Adrenal gland (tissue), 12 donors: ENCODE data around the gene AGBL4. TPM values are rescaled to one million over a fixed set of nuclear protein-coding genes. Genes with fewer than 3 reads are reported as not detected.

Source experiments
- DNase-seq, 7 donors: peaks; one replicate each; pipeline ENCODE4 v3.0.0-alpha.2; 2019 to 2020
- H3K27ac ChIP-seq, 5 donors: fragments of 200-600 bp; sonication (generic) in 4 of 5; 1 replicate in 3 of 5; 2 replicates in 2 of 5; pipeline versions ENCODE4 v1.5.1 to v1.8.0; 2016 to 2020; ENCODE audit warnings: mild to moderate bottlenecking in 1 of 5
- H3K27me3 ChIP-seq: fragments of 200-600 bp; 2 replicates; pipeline ENCODE4 v1.8.0; 2021
- H3K36me3 ChIP-seq, 2 donors: fragments of 200-600 bp; replicated peaks in 1 of 2; 1 replicate in 1 of 2; 2 replicates in 1 of 2; pipeline versions ENCODE4 v1.5.1 to v1.8.0; 2018 to 2022
- H3K4me1 ChIP-seq, 2 donors: fragments of 200-600 bp; replicated peaks in 1 of 2; 1 replicate in 1 of 2; 2 replicates in 1 of 2; pipeline versions ENCODE4 v1.5.1 to v1.8.0; 2018 to 2021
- H3K4me3 ChIP-seq, 4 donors: fragments of 200-600 bp; sonication (generic) in 3 of 4; one replicate each; pipeline ENCODE4 v1.5.1; 2016 to 2018
- H3K9me3 ChIP-seq, 3 donors: fragments of 200-600 bp; sonication (generic) in 1 of 3; replicated peaks in 1 of 3; 1 replicate in 2 of 3; 2 replicates in 1 of 3; pipeline versions ENCODE4 v1.5.1 to v1.8.0; 2016 to 2021
- POLR2A ChIP-seq, 2 donors: fragments of 450-650 bp; IDR thresholded peaks; one replicate each; pipeline ENCODE4 v1.6.1; 2017; ENCODE audit warnings: antibody characterized with exemption in 2 of 2, mild to moderate bottlenecking in 2 of 2, moderate library complexity in 1 of 2
- WGBS, 4 donors: extraction: QIAGEN DNeasy Blood & Tissue Kit in 2 of 4; methylation state at CpG; one replicate each; pipeline versions ENCODE4 v1.1.5 to v1.1.7; 2013 to 2017; 5-methylcytosine and 5-hydroxymethylcytosine counted together
- intact Hi-C, 2 donors: fragments of 100-400 bp; cut with DNase I; formaldehyde crosslinking; loops; one replicate each; pipeline versions ENCODE4 v1.14.1 to v1.15.0; 2022 to 2023
- polyA plus RNA-seq, 3 donors: library from polyadenylated mRNA; stranded (reverse); fragments of 200-250 nt in 2 of 3; fragments of 350-450 nt in 1 of 3; fragmentation: Illumina TruSeq in 1 of 3; extraction: RNeasy Lipid Tissue Mini Kit (QIAGEN cat#74804) in 1 of 3; gene quantifications; one replicate each; pipeline ENCODE4 v1.2.3, GENCODE V29; 2013 to 2014
- total RNA-seq, 9 donors: library from RNA; depleted of rRNA in 4 of 9; stranded (reverse); fragments of >200 nt in 4 of 9; fragments of 120-200 nt in 1 of 9; fragmentation: NEBNext Ultra II Directional in 1 of 9; extraction: Animal tissue kit (Norgen Biotek cat#: 25700) in 1 of 9; gene quantifications; one replicate each; pipeline versions ENCODE4 v1.1.0 to v1.2.4, GENCODE V29; 2013 to 2023
- TF ChIP-seq, protein P1 (sequence below), 6 experiments: fragments of 450-650 bp in 4 of 6; fragments of 200-600 bp in 2 of 6; sonication (generic) in 1 of 6; IDR thresholded peaks; 1 replicate in 5 of 6; 2 replicates in 1 of 6; pipeline versions ENCODE4 v1.5.1 to v1.8.0; 2016 to 2021; ENCODE audit warnings: antibody characterized with exemption in 6 of 6, mild to moderate bottlenecking in 2 of 6, moderate library complexity in 1 of 6
- donor health status: healthy with polysubstance abuse.
- donor health status: Bipolar disorder and iron deficiency.
- donor health status: DM: yes; HTN: yes; CAD: no.
- donor health status: DM: no; HTN: no; CAD: no.
- donor health status: DM: no; HTN: no; CAD: no.
- donor health status: DM: yes; HTN: yes; CAD: no.

Gene AGBL4
- total and polyA plus RNA-seq, 12 donors: 0.10 to 1.9 (median 0.80) TPM; not detected in 2

DNA sequence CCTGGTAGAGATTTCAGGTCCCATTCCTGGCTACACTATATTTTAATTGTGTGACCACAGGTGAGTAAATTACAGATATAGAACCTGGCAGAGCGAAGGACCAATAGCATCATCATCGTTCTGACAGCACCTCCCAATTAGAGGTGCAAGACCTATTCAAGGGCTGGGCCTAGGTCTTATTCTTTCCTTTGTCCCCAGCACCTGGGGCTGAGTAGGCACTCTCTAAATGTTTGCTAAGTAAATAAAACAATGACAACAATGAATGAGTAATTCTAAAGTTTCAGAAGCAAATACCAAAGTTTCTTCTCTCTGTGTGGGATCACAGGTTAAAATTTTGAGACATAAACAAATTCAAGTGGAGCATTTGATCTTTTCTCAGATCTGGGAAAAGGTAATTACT is 1279.7 kb downstream of the AGBL4 start:
- Histone ChIP-seq H3K4me3 (no peak overlapping the region), H3K4me1 (peaks cover 0 to 8% of the 10 kb centered on the region in 2 donors), H3K9me3 (no peaks in the 10 kb centered on the region), H3K27me3 (no peaks in the 10 kb centered on the region), H3K36me3 (no peaks in the 10 kb centered on the region), H3K27ac (no peak overlapping the region)
- TF ChIP-seq POLR2A (IDR thresholded peaks at IDR 0.05): no peak
- TF ChIP-seq, protein P1, sequence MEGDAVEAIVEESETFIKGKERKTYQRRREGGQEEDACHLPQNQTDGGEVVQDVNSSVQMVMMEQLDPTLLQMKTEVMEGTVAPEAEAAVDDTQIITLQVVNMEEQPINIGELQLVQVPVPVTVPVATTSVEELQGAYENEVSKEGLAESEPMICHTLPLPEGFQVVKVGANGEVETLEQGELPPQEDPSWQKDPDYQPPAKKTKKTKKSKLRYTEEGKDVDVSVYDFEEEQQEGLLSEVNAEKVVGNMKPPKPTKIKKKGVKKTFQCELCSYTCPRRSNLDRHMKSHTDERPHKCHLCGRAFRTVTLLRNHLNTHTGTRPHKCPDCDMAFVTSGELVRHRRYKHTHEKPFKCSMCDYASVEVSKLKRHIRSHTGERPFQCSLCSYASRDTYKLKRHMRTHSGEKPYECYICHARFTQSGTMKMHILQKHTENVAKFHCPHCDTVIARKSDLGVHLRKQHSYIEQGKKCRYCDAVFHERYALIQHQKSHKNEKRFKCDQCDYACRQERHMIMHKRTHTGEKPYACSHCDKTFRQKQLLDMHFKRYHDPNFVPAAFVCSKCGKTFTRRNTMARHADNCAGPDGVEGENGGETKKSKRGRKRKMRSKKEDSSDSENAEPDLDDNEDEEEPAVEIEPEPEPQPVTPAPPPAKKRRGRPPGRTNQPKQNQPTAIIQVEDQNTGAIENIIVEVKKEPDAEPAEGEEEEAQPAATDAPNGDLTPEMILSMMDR (IDR thresholded peaks at IDR 0.05): no peak
- no peak for DNase-seq
- WGBS, 4 donors: 92 to 98% (median 97%) methylated on average over 2 of the region's 2 CpGs
- intact Hi-C loops: no loop called here

DNA sequence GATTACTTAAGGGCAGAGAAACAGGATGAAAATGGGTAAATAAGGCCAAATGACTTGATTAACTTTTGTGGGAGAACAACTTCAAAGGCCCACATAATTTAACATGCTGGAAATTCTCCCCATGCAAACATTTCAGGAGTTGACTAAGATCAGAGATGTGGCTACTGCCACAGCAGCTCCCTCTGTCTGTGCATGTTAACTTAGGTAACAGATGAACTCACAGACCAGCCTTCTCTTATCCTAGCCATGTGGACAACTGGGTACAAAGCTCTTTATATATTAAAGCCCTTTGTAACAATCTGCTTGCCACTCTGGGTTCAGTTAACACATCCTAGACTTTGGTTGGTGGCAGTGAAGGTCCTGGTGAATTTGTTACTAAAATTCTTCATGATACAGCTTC is 1280.3 kb downstream of the AGBL4 start:
- peaks cover 0 to 8% of the 10 kb centered on the region in 2 donors for H3K4me1 ChIP-seq
- no peak overlapping the region for H3K27ac ChIP-seq
- intact Hi-C loops: no loop called here
- H3K27me3 ChIP-seq: no peaks in the 10 kb centered on the region
- H3K9me3 ChIP-seq: no peaks in the 10 kb centered on the region
- no peak overlapping the region for H3K4me3 ChIP-seq
- no peak for TF ChIP-seq POLR2A (IDR thresholded peaks at IDR 0.05)
- TF ChIP-seq, protein P1 (IDR thresholded peaks at IDR 0.05): no peak
- H3K36me3 ChIP-seq: no peaks in the 10 kb centered on the region
- no peak for DNase-seq

DNA sequence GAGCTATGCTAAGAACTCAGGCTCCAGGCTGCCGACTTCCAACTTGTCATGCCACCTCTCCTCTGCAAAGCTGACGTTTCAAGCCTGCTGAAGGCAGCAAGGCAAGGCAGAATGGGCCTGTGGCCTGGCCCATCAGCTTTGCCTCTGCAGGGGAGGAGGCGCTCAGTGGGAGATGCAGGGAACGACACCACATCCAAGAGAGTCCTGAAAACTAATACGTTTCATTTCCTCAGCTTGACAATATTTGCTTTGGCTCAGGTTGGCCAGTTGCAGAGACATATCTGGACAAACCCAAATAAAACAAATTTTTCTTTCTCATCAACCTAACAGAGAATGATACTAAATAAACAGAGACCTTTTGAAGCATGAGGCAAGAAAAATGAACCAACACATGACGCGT is 1282.4 kb downstream of the AGBL4 start:
- 79 to 86% (median 84%) methylated on average over 6 to 7 of the region's 7 CpGs for WGBS, 4 donors

DNA sequence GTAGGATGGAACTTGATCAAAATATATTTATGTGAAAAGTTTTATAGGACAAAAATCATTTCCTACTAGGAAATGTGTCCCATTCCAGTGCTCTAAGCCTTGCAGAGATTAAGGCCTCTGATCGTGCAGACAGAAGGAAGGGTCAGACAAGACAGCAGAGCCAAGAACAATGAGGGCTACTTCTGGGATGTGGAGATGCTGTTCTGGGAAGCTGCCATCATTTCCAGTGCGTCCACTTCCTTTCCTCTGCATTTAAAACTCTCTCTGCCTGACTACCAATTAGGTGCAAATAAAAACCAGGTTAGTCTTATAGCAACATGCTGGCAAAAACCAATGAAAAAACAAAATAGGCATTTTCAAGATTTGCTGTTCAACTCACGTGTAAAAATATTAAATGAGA is 1283.1 kb downstream of the AGBL4 start:
- Histone ChIP-seq H3K9me3 (no peaks in the 10 kb centered on the region), H3K4me3 (no peak overlapping the region), H3K27me3 (no peaks in the 10 kb centered on the region), H3K4me1 (peaks cover 0 to 8% of the 10 kb centered on the region in 2 donors), H3K36me3 (peaks cover 0 to 6% of the 10 kb centered on the region in 2 donors), H3K27ac (no peak overlapping the region)
- 82 to 90% (median 86%) methylated on average over 3 of the region's 3 CpGs for WGBS, 4 donors
- DNase-seq: no peak
- intact Hi-C loops: no loop called here
- TF ChIP-seq POLR2A (IDR thresholded peaks at IDR 0.05): no peak
- TF ChIP-seq, protein P1 (IDR thresholded peaks at IDR 0.05): no peak

More for the DNA sequence above, 1282.4 kb downstream of the AGBL4 start:
- H3K27me3 ChIP-seq: no peaks in the 10 kb centered on the region
- no peak for DNase-seq
- H3K9me3 ChIP-seq: no peaks in the 10 kb centered on the region
- no peak overlapping the region for H3K4me3 ChIP-seq
- intact Hi-C loops: no loop called here
- no peak for TF ChIP-seq POLR2A (IDR thresholded peaks at IDR 0.05)
- TF ChIP-seq, protein P1 (IDR thresholded peaks at IDR 0.05): no peak
- no peaks in the 10 kb centered on the region for H3K36me3 ChIP-seq
- H3K27ac ChIP-seq: no peak overlapping the region
- peaks cover 0 to 8% of the 10 kb centered on the region in 2 donors for H3K4me1 ChIP-seq
